Keratinocyte (primary cell): ENCODE data around the gene NLGN1. TPM values are rescaled to one million over a fixed set of nuclear protein-coding genes. Genes with fewer than 3 reads are reported as not detected.

Source experiments
- DNase-seq: peaks from one replicate; pipeline ENCODE4 v3.0.0-alpha.2; 2011; ENCODE audit warnings: low read depth, missing footprints, low spot score
- FAIRE-seq: peaks from 2 replicates; lab custom pipeline; 2011; peaks lifted over from hg19 to GRCh38; lab: Jason Lieb, UNC
- H2AFZ ChIP-seq: 2 replicates; pipeline ENCODE4 v1.6.0; 2012; ENCODE audit warnings: low read length, control low read depth, inconsistent platforms; ENCODE audit not compliant: control insufficient read depth
- H3K27ac ChIP-seq: 2 replicates; pipeline ENCODE4 v1.5.1; 2011; ENCODE audit warnings: low read length; ENCODE audit not compliant: control insufficient read depth, insufficient read depth
- H3K27me3 ChIP-seq: 3 replicates; pipeline ENCODE4 v1.6.0; 2011; ENCODE audit warnings: low read length; ENCODE audit not compliant: control insufficient read depth, insufficient read depth; ENCODE audit errors: extremely low read depth
- H3K36me3 ChIP-seq, 2 experiments: 2 replicates in 1 of 2; 3 replicates in 1 of 2; pipeline ENCODE4 v1.5.1; 2011; ENCODE audit warnings: low read length in 2 of 2, mild to moderate bottlenecking in 1 of 2; ENCODE audit not compliant: control insufficient read depth in 2 of 2, insufficient read depth in 2 of 2; ENCODE audit errors: extremely low read depth in 1 of 2
- H3K4me1 ChIP-seq: 3 replicates; pipeline ENCODE4 v1.5.1; 2011; ENCODE audit warnings: low read length; ENCODE audit not compliant: control insufficient read depth, insufficient read depth; ENCODE audit errors: extremely low read depth
- H3K4me2 ChIP-seq: 3 replicates; pipeline ENCODE4 v1.6.0; 2011; ENCODE audit warnings: low read depth, low read length; ENCODE audit not compliant: control insufficient read depth, insufficient read depth; ENCODE audit errors: extremely low read depth
- H3K4me3 ChIP-seq, 3 experiments: fragments of 200-600 bp in 1 of 3; sonication (generic) in 1 of 3; 2 replicates in 2 of 3; 3 replicates in 1 of 3; pipeline ENCODE4 v1.5.1; 2011 to 2016; ENCODE audit warnings: low read length in 3 of 3, mild to moderate bottlenecking in 3 of 3, control low read depth in 2 of 3, inconsistent platforms in 1 of 3, low read depth in 1 of 3, mixed read lengths in 1 of 3, mixed run types in 1 of 3, moderate library complexity in 1 of 3; ENCODE audit not compliant: control insufficient read depth in 2 of 3, insufficient read depth in 2 of 3; ENCODE audit errors: extremely low read depth in 1 of 3
- H3K79me2 ChIP-seq: 2 replicates; pipeline ENCODE4 v1.6.0; 2012; ENCODE audit warnings: low read length; ENCODE audit not compliant: control insufficient read depth, insufficient read depth
- H3K9ac ChIP-seq: 3 replicates; pipeline ENCODE4 v1.6.0; 2011; ENCODE audit warnings: low read length; ENCODE audit not compliant: control insufficient read depth, insufficient read depth; ENCODE audit errors: extremely low read depth
- H3K9me1 ChIP-seq: 3 replicates; pipeline ENCODE4 v1.6.0; 2011; ENCODE audit warnings: low read length; ENCODE audit not compliant: control insufficient read depth, insufficient read depth; ENCODE audit errors: extremely low read depth
- H3K9me3 ChIP-seq: 2 replicates; pipeline ENCODE4 v1.5.1; 2012; ENCODE audit warnings: low read depth, low read length; ENCODE audit not compliant: control insufficient read depth
- H4K20me1 ChIP-seq: 3 replicates; pipeline ENCODE4 v1.6.0; 2011; ENCODE audit warnings: low read length; ENCODE audit not compliant: control insufficient read depth, insufficient read depth; ENCODE audit errors: extremely low read depth
- EZH2 ChIP-seq: IDR thresholded peaks from one replicate; pipeline ENCODE4 v1.6.1; 2012; ENCODE audit warnings: inconsistent platforms, mild to moderate bottlenecking, low read length, moderate library complexity
- dilution Hi-C: fragments of 300-500 bp; cut with MboI; formaldehyde crosslinking; loops from one replicate; pipeline ENCODE4 v1.7.0; 2020; ENCODE audit warnings: low sequenced_read_pairs; ENCODE audit not compliant: extremely low pct_ligation_motif_present
- polyA plus RNA-seq, 5 experiments: library from polyadenylated mRNA; depleted of rRNA in 3 of 5; stranded (reverse) in 3 of 5; stranded (forward) in 1 of 5; unstranded in 1 of 5; fragments of >200 nt; gene quantifications; 1 replicate in 1 of 5; 2 replicates in 3 of 5; 3 replicates in 1 of 5; pipeline versions ENCODE4 v1.2.1 to v1.2.3, GENCODE V29; 2011 to 2012; ENCODE audit warnings: missing spikeins in 2 of 5, low read depth in 1 of 5, low replicate concordance in 1 of 5
- TF ChIP-seq, protein P1 (sequence below), 3 experiments: IDR thresholded peaks in 1 of 3; conservative IDR thresholded peaks in 1 of 3; optimal IDR thresholded peaks in 1 of 3; 2 replicates in 2 of 3; 3 replicates in 1 of 3; pipeline versions ENCODE3 to v1.5.1; 2011; ENCODE audit warnings: low read length in 3 of 3, mild to moderate bottlenecking in 3 of 3, moderate library complexity in 2 of 3, control low read depth in 1 of 3, inconsistent platforms in 1 of 3; ENCODE audit not compliant: insufficient read depth in 2 of 3; ENCODE audit errors: extremely low read depth in 1 of 3

NLGN1 gene
- polyA plus RNA-seq, 1 donor (not counting 4 experiments of a cell fraction or from before 2014, with no cell fraction given), result not detected

DNA sequence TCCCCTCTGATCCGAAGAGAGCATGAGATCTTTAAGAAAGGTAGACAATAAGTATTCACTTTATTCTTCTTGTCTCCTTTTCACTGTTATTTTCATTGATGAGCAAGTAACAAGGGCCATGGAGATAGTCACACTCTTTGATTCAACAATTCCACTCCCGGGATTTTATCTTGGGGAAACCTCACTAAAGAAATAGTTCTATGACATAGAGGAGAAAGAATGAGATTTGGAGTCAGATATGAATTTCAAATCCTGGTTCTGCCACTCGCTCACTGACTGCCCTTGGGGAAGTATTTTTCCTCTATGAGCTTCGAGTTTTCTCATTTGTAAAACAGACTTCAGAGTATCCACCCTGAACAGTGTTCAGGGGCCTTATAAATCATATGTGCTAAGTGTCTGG, 514.6 kb downstream of the NLGN1 start:
- no peak overlapping the region for H3K27ac ChIP-seq
- H3K27me3 ChIP-seq, result no peaks in the 10 kb centered on the region
- H3K4me3 ChIP-seq, result no peak overlapping the region
- no peaks in the 10 kb centered on the region for H3K4me1 ChIP-seq
- H3K79me2 ChIP-seq, result no peaks in the 10 kb centered on the region
- H2AFZ ChIP-seq, result no peak overlapping the region
- FAIRE-seq, result no peak
- no peaks in the 10 kb centered on the region for H4K20me1 ChIP-seq
- no peaks in the 10 kb centered on the region for H3K9me1 ChIP-seq
- H3K9ac ChIP-seq, result no peak overlapping the region
- H3K36me3 ChIP-seq, result no peaks in the 10 kb centered on the region
- no peak for TF ChIP-seq EZH2
- TF ChIP-seq, protein P1, sequence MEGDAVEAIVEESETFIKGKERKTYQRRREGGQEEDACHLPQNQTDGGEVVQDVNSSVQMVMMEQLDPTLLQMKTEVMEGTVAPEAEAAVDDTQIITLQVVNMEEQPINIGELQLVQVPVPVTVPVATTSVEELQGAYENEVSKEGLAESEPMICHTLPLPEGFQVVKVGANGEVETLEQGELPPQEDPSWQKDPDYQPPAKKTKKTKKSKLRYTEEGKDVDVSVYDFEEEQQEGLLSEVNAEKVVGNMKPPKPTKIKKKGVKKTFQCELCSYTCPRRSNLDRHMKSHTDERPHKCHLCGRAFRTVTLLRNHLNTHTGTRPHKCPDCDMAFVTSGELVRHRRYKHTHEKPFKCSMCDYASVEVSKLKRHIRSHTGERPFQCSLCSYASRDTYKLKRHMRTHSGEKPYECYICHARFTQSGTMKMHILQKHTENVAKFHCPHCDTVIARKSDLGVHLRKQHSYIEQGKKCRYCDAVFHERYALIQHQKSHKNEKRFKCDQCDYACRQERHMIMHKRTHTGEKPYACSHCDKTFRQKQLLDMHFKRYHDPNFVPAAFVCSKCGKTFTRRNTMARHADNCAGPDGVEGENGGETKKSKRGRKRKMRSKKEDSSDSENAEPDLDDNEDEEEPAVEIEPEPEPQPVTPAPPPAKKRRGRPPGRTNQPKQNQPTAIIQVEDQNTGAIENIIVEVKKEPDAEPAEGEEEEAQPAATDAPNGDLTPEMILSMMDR (optimal IDR thresholded peaks at IDR 0.05 in 1 of 3, IDR thresholded peaks at IDR 0.05 in 1 of 3, conservative IDR thresholded peaks at IDR 0.05 in 1 of 3; ENCODE audit: extremely low read depth in 1 of 3, insufficient read depth in 2 of 3, low read length in 3 of 3), result no peak
- no peaks in the 10 kb centered on the region for H3K9me3 ChIP-seq
- dilution Hi-C loops, result no loop called here
- H3K4me2 ChIP-seq, result no peak overlapping the region
- no peak for DNase-seq

GRCh38 chr3:173913397-173913796, 515.9 kb downstream of the NLGN1 start:
- TF ChIP-seq, protein P1 (optimal IDR thresholded peaks at IDR 0.05 in 1 of 3, IDR thresholded peaks at IDR 0.05 in 1 of 3, conservative IDR thresholded peaks at IDR 0.05 in 1 of 3; ENCODE audit: extremely low read depth in 1 of 3, insufficient read depth in 2 of 3, low read length in 3 of 3), result no peak
- no peak for TF ChIP-seq EZH2
- FAIRE-seq (no peak), DNase-seq (no peak)
- no peaks in the 10 kb centered on the region for H3K9me3 ChIP-seq
- H3K4me1 ChIP-seq, result no peaks in the 10 kb centered on the region
- H2AFZ ChIP-seq, result no peak overlapping the region
- no peaks in the 10 kb centered on the region for H4K20me1 ChIP-seq
- H3K27me3 ChIP-seq, result no peaks in the 10 kb centered on the region
- no peak overlapping the region for H3K4me2 ChIP-seq
- no peak overlapping the region for H3K4me3 ChIP-seq
- dilution Hi-C loops, result no loop called here
- no peaks in the 10 kb centered on the region for H3K36me3 ChIP-seq
- no peaks in the 10 kb centered on the region for H3K9me1 ChIP-seq
- no peak overlapping the region for H3K27ac ChIP-seq
- no peak overlapping the region for H3K9ac ChIP-seq
- no peaks in the 10 kb centered on the region for H3K79me2 ChIP-seq
